Stimulated activated CD8-positive, alpha-beta memory T cell treated with anti-CD3 and anti-CD28 coated beads, Interleukin-4, amount 100 ng/mL, for 24 hours (primary cell): Measurements from ENCODE around the gene FHOD3.

Experiments used
- DNase-seq: peaks from one replicate; pipeline ENCODE4 v3.0.0-alpha.2; 2020; ENCODE audit warnings: low read depth

The FHOD3 gene

GRCh38 chr18:36296650-36297416 is 680 bp upstream of the FHOD3 start:
- no peak for DNase-seq

- no peak for DNase-seq
These were observed 721 bp downstream of the FHOD3 start for GRCh38 chr18:36298126-36298741.

GRCh38 chr18:36299015-36299414 is 1.5 kb downstream of the FHOD3 start:
- DNase-seq: no peak

GRCh38 chr18:36300211-36300610 is 2.7 kb downstream of the FHOD3 start:
- DNase-seq: no peak

- no peak for DNase-seq
These were observed 4.4 kb downstream of the FHOD3 start for GRCh38 chr18:36301884-36302283.

GRCh38 chr18:36302676-36303075 is 5.2 kb downstream of the FHOD3 start:
- DNase-seq: no peak

- no peak for DNase-seq
These were observed 5.8 kb downstream of the FHOD3 start for GRCh38 chr18:36303211-36303844.

- no peak for DNase-seq
These were observed 7.2 kb downstream of the FHOD3 start for GRCh38 chr18:36304723-36305122.

- DNase-seq: no peak
These were observed 7.9 kb downstream of the FHOD3 start for GRCh38 chr18:36305375-36305774.

- DNase-seq: no peak
These were observed 10.0 kb downstream of the FHOD3 start for GRCh38 chr18:36307513-36307912.

- no peak for DNase-seq
These were observed 11.4 kb downstream of the FHOD3 start for GRCh38 chr18:36308711-36309435.

GRCh38 chr18:36309436-36310391 is 12.2 kb downstream of the FHOD3 start:
- DNase-seq: no peak

- no peak for DNase-seq
These were observed 13.6 kb downstream of the FHOD3 start for GRCh38 chr18:36311026-36311570.

GRCh38 chr18:36312806-36313395 is 15.4 kb downstream of the FHOD3 start:
- no peak for DNase-seq

GRCh38 chr18:36314098-36314497 is 16.6 kb downstream of the FHOD3 start:
- DNase-seq: no peak

GRCh38 chr18:36314754-36315153 is 17.2 kb downstream of the FHOD3 start:
- DNase-seq: no peak

GRCh38 chr18:36315736-36316135 is 18.2 kb downstream of the FHOD3 start:
- DNase-seq: no peak

GRCh38 chr18:36316246-36316645 is 18.7 kb downstream of the FHOD3 start:
- no peak for DNase-seq

GRCh38 chr18:36321658-36322407 is 24.3 kb downstream of the FHOD3 start:
- no peak for DNase-seq

GRCh38 chr18:36322408-36322728 is 24.9 kb downstream of the FHOD3 start:
- no peak for DNase-seq
